Testis (tissue), 3 donors: ENCODE data around the gene PRM1. TPM values are rescaled to one million over a fixed set of nuclear protein-coding genes. Genes with fewer than 3 reads are reported as not detected.

Experiments used
- DNase-seq: peaks from one replicate; pipeline ENCODE4 v3.0.0-alpha.2; 2019
- H3K27ac ChIP-seq, 2 donors: fragments of 200-600 bp; sonication (generic); one replicate each; pipeline ENCODE4 v1.5.1; 2019
- H3K27me3 ChIP-seq: fragments of 200-600 bp; sonication (generic); one replicate; pipeline ENCODE4 v1.5.1; 2019
- H3K36me3 ChIP-seq: fragments of 200-600 bp; sonication (generic); one replicate; pipeline ENCODE4 v1.5.1; 2017; ENCODE audit warnings: low read depth; ENCODE audit errors: missing control alignments
- H3K4me1 ChIP-seq: fragments of 200-600 bp; sonication (generic); one replicate; pipeline ENCODE4 v1.5.1; 2019
- H3K4me3 ChIP-seq, 2 donors: fragments of 200-600 bp; sonication (generic); one replicate each; pipeline ENCODE4 v1.5.1; 2017 to 2019
- H3K9me3 ChIP-seq: fragments of 200-600 bp; sonication (generic); one replicate; pipeline ENCODE4 v1.5.1; 2017
- CTCF ChIP-seq, 3 experiments: fragments of 450-650 bp in 2 of 3; fragments of 200-600 bp in 1 of 3; sonication (generic) in 1 of 3; IDR thresholded peaks; one replicate each; pipeline ENCODE4 v1.5.1; 2016 to 2019; ENCODE audit warnings: antibody characterized with exemption in 3 of 3, mild to moderate bottlenecking in 2 of 3, moderate library complexity in 1 of 3
- POLR2A ChIP-seq: fragments of 450-650 bp; IDR thresholded peaks from one replicate; pipeline ENCODE4 v1.6.1; 2017; ENCODE audit warnings: antibody characterized with exemption, mild to moderate bottlenecking, moderate library complexity
- WGBS, 2 donors: methylation state at CpG; one replicate each; pipeline ENCODE4 v1.1.5; 2018; 5-methylcytosine and 5-hydroxymethylcytosine counted together
- intact Hi-C: fragments of 100-400 bp; cut with DNase I; formaldehyde crosslinking; loops from one replicate; pipeline ENCODE4 v1.15.1; 2023; ENCODE audit warnings: low total_unique reads
- polyA plus RNA-seq: library from polyadenylated mRNA; stranded (reverse); fragments of 350-450 nt; fragmentation: Illumina TruSeq; extraction: RNeasy Lipid Tissue Mini Kit (QIAGEN cat#74804); gene quantifications from one replicate; pipeline ENCODE4 v1.2.3, GENCODE V29; 2014; ENCODE audit warnings: low read depth, low replicate concordance; ENCODE audit not compliant: insufficient read depth
- total RNA-seq, 2 donors: library from RNA; depleted of rRNA; stranded (reverse); fragments of >200 nt; gene quantifications; one replicate each; pipeline ENCODE4 v1.2.3, GENCODE V29; 2016

PRM1 gene
- total and polyA plus RNA-seq, 3 donors from 2014 or later = 7,819 to 32,936 (median 15,171) TPM

- H3K9me3 ChIP-seq = no peaks in the 10 kb centered on the region
- DNase-seq = no peak
- no peak overlapping the region for H3K4me3 ChIP-seq
- TF ChIP-seq POLR2A (no peak), CTCF (IDR thresholded peaks at IDR 0.05) (no peak)
- peaks cover 6% of the 10 kb centered on the region for H3K4me1 ChIP-seq
- H3K27ac ChIP-seq = no peak overlapping the region
- WGBS, 2 donors = 81 to 92% methylated on average over 10 of the region's 10 CpGs
- no peaks in the 10 kb centered on the region for H3K27me3 ChIP-seq
- no peaks in the 10 kb centered on the region for H3K36me3 ChIP-seq
- intact Hi-C loops = no loop called here
These were observed 41.2 kb downstream of the PRM1 start for GRCh38 chr16:11239644-11240632.

DNA sequence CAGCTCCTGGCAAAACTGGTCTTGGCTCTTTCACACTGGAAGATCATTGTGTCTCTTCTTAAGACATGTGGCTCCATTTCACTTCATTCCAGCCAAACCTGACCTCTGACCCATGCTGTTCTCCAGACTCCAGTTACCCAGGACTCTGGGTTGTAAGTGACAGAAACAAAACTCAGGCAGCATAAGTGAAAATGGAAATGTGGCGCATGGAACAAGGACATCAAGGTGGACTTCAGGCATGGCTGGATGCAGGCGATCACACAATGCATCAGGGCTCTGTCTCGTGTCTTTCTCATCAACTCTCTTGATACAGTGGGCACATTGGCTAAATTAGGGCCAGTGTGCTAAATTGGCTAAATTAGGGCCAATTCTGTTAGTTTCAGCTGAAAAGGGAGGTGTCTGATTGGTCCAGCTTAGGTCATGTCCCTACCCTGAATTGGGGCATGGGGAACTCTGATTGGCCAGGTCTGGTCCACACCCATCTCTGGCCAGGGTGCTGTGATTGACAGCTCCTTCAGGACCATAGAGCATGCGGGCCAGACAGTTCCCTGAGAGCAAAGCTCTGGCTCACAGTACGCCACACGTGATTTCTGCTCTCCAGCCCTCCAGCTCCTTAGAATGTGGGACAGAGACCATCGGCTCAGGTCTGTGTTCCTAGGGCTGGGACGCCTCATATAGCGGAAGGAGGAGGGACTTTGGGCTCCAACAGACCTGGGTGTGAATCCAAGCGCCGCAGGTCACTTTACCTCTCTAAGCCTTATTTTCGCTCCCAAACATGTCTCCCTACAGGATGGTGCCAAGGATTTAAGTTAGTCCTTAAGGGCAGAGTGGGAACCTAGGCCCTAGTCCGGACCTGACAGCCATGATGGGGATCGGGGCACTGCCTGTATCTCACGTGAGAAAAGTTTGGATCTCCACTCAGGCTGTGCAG lies 42.6 kb downstream of the PRM1 start:
- Histone ChIP-seq H3K36me3 (no peaks in the 10 kb centered on the region), H3K9me3 (no peaks in the 10 kb centered on the region), H3K27ac (no peak overlapping the region), H3K4me3 (no peak overlapping the region), H3K4me1 (peaks cover 6% of the 10 kb centered on the region), H3K27me3 (no peaks in the 10 kb centered on the region)
- intact Hi-C loops = no loop called here
- WGBS, 2 donors = 87 to 91% methylated on average over 15 of the region's 15 CpGs
- DNase-seq = no peak
- TF ChIP-seq CTCF (IDR thresholded peaks at IDR 0.05) (no peak), POLR2A (no peak)

DNA sequence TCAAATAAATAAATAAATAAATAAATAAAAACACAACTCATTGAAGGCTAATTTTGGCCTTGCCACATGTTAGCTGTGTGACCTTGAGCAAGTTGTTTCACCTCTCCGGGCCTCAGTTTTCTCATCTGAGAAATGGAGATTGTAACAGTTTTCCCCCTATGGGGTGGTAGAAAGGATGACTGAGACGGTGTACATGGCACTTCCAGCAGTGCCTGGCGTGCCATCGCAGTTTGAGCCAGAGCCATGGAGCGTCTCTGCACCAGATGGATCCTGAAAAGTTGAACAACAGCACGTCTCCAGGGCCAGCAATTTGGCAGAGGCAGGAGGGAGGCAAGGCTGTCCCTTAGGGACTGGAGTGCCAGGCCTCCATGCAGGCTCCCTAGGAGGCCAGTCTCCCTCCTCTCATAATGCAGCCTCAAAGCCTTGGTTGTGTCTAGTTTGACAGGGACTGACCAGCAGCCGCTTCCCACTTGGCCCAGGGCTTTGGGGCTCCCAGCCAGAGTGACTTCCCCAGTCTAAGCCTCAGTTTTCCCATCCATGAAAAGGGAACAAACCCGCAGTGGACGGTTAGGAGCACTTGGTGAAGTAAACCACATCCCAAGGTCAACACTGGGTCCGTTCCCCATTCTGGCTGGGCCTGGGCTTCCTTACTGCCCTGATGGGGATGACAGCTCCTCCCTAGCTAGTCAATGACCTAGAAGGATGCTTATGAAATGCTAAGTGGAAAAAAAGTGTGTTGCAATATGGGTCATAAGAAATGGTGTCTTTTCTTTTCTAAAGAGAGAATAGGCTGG lies 44.5 kb downstream of the PRM1 start:
- intact Hi-C loops = no loop called here
- peaks cover 7% of the 10 kb centered on the region for H3K4me1 ChIP-seq
- DNase-seq = no peak
- H3K9me3 ChIP-seq = no peaks in the 10 kb centered on the region
- no peak for TF ChIP-seq CTCF (IDR thresholded peaks at IDR 0.05)
- no peak for TF ChIP-seq POLR2A
- no peak overlapping the region for H3K27ac ChIP-seq
- H3K4me3 ChIP-seq = no peak overlapping the region
- WGBS, 2 donors = 73 to 76% methylated on average over 9 of the region's 10 CpGs
- H3K36me3 ChIP-seq = no peaks in the 10 kb centered on the region
- no peaks in the 10 kb centered on the region for H3K27me3 ChIP-seq

DNA sequence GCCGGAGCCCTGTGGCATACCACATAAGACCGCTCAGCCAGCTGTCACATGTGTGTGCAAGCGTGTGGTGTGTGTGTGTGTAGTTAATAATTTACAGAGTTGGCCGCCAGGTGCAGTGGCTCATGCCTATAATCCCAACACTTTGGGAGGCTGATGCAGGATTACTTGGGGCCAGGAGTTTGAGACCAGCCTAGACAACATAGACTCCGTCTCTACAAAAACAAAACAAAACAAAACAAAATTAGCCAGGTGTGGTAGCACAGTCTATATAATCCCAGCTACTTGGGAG lies 45.5 kb downstream of the PRM1 start:
- 89 to 93% methylated on average over 5 of the region's 5 CpGs for WGBS, 2 donors
- H3K4me1 ChIP-seq = peaks cover 9% of the 10 kb centered on the region
- H3K9me3 ChIP-seq = no peaks in the 10 kb centered on the region
- intact Hi-C loops = no loop called here
- H3K36me3 ChIP-seq = no peaks in the 10 kb centered on the region
- H3K27ac ChIP-seq = no peak overlapping the region
- TF ChIP-seq CTCF (IDR thresholded peaks at IDR 0.05) (no peak), POLR2A (no peak)
- DNase-seq = no peak
- no peaks in the 10 kb centered on the region for H3K27me3 ChIP-seq
- H3K4me3 ChIP-seq = no peak overlapping the region
